HG03103 (cell line): Measurements from ENCODE around the gene PNPLA5.

Source experiments
- ATAC-seq: cut with Tn5 transposase; IDR thresholded peaks from one replicate; pipeline ENCODE4 v1.9.1; 2021; ENCODE audit warnings: low read depth; ENCODE audit not compliant: unreplicated experiment

The PNPLA5 gene

DNA sequence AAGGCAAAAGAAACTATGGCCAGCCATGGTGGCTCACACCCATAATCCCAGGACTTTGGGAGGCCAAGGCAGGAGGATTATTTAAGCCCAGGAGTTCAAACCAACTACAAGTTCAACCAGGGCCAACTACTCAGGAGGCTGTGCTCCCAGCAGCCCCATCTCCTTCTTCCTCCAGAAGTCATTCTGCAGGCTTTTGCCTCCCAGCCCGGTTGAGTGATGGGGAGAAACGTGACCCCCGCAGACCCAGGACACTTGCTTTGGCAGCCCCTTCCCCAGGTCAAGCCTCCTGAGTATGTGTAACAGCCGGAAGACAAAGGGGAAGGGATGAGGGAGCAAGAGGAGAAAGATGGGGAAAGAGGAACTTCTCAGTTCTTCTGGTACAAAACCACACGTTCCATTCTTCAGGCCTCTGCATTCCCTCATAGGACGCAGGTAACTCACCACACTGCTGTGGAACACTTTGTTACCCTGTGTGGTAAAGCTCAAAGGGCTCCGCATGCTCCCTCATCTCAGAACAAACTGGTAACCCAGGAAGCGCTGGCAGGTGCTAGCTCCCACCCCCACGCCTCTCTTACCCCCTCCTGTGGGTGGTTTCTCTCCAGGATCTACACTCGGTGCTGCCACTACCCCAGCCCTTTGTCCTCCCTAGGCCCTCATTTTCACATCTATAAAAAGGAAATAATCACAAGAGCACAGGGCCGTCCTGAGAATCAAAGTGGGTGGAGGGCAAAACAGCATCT, 33.5 kb downstream of the PNPLA5 start:
- ATAC-seq, result no peak

DNA sequence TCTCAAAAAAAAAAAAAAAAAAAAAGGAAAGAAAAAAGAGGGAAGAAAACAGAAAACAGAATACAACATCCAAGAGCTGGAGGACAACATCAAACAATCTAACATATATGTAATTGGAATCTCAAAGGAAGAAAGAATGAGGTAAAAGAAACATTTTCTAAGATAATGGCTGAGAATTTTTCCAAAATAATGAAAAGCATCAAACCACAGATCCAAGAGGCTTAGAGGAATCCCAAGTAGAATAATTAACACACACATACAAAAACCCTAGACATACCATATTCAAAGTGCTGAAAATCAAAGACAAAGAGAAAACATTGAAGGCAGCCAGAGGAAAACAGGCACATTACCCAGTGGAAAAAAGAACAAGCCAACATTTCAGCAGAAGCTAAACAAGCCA, 34.4 kb downstream of the PNPLA5 start:
- no peak for ATAC-seq

DNA sequence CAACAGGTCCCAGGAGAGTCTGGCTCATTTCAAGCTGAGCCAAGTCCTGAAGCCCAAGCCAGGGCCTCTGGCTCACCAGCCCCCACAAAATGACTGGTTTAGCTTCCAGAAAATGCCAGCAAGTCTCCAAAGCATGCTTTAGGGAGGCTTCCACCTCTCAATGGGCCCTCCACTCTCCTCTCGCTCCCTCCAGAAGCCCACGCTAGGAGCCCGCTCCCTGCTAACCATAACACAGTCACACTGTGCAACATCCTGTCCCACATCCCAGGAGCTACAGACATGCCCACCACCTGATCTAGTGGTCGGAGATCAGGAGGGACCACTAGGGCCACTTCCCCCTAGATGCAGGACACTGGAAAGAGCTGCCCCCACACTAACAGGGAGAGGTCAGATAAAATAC, 36.4 kb downstream of the PNPLA5 start:
- ATAC-seq, result no peak

DNA sequence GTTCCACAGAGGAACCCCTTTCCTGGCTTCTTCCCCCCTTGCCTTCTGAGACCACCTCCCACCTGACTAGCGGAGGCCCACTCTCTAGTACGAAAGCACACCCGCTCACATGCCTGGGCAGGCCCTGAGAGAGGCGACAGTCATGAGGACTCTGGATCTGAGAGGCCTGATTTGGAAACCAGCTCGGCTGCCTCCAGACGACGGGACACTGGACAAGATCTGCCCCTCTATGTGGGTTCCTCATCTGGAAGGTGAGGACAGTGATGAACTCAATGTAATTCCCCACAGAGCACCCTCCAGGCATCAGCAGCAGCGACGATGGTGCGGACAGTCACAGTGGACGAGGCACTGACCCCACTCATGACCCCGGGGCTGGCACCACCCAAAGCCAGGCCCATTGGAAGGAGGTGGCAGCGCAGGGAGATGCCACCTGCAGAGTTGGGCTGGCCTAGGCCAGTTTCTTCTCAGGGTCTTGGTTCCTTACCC, 37.0 kb downstream of the PNPLA5 start:
- no peak for ATAC-seq

DNA sequence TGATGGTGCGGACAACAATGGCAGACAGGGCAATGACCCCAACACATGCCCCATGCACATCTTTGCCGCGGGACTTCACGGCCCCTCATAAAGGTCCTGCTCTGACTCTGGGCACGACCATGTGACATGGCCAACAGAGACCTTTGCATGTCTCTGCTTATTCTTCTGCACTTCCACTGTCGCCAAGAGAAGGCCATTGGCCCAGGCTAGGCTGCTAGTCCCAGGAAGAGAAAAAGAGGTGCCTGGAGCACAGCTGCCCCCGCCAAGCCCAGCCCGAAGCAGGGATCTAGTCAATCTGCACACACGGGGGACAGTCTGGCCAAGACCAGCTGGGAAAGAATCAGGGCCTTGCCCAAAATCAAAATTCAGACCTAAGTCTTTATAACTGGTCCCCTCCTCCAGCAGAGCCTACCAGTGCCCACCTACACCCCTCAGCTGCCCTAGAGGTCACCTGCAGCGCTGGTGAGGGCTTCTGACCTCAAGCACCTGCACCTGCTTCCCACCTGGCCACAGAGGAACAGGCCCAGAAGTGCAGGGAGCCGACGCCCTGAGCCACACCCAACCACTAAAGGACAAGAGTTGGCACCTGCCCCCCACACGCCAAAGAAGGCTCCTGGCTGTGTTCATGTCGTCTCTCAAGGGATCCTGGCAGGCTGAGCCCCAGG, 37.6 kb downstream of the PNPLA5 start:
- no peak for ATAC-seq

DNA sequence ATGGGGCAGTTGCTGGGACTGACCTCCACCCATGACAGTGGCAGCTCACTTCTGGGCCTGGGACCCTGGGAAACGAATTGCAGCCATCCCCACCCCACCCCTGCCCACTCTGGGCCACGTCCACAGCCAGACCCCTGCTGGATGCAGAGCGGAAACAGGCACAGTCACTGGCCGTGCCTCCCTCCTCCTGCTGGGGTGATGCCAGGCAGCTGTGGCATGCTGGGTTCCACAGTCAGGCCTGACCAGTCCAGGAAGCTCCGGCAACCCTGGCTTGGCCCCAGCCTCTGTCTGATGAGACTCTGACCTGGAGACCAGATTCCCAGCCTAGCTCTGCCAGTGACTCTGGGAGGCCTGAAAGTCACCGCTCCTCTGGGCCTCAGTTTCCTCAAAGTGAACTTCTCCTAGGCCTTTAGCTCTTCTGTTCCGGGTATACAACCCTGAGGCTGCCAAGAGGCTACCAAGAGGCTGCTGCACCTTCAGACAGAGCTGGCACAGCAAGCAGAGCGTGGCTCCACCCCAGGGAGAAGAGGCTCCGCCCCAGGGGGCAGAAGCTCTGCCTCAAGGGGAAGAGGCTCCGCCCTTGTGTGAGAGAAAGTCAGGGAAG, 38.4 kb downstream of the PNPLA5 start:
- ATAC-seq, result no peak

DNA sequence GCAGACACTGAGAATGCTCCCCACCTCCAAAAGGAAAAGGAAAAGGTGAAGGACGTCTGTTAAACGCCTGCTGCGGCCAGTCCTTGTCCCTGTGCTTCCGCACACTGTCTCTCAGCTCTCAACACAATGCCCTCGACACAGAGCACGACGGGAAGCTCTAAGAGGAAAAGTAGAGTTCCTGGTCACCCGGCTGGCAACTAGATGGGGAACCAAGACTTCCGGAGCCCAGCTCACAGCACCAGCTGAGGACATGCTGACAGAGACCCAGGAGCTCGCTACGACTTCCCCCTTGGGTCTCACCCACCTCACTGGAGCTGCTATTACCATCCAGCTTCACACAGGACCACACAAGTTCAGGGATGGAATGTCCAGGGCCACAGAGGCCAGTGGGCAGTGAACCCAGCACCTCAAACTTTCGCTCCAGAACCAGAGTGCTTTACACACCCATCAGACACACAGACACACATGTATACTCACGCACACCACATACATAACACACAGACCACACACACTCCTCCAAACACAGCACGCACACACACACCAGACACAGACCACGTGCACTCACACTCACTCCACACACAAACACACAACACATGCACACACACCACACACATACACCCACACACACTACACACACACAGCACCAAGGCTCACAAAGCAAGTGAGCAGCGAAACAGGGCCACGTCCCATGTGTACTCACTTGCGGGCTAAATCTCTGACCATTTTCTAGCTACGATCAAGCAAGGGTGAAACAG, 39.1 kb downstream of the PNPLA5 start:
- no peak for ATAC-seq

DNA sequence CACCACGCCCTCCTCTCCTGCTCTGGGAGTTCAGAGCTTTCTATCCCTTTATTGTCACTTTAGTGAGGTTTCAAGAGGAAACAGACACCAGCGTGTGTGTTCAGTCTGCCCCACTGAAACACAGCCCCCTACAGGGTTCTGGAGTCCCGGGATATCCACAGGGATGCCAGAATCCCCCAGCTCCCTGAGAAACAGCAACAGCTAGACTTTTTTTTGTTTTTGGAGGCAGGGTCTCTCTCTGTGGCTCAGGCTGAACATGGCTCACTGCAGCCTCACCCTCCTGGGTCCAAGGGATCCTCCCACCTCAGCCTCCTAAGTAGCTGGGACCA, 39.9 kb downstream of the PNPLA5 start:
- ATAC-seq, result no peak

DNA sequence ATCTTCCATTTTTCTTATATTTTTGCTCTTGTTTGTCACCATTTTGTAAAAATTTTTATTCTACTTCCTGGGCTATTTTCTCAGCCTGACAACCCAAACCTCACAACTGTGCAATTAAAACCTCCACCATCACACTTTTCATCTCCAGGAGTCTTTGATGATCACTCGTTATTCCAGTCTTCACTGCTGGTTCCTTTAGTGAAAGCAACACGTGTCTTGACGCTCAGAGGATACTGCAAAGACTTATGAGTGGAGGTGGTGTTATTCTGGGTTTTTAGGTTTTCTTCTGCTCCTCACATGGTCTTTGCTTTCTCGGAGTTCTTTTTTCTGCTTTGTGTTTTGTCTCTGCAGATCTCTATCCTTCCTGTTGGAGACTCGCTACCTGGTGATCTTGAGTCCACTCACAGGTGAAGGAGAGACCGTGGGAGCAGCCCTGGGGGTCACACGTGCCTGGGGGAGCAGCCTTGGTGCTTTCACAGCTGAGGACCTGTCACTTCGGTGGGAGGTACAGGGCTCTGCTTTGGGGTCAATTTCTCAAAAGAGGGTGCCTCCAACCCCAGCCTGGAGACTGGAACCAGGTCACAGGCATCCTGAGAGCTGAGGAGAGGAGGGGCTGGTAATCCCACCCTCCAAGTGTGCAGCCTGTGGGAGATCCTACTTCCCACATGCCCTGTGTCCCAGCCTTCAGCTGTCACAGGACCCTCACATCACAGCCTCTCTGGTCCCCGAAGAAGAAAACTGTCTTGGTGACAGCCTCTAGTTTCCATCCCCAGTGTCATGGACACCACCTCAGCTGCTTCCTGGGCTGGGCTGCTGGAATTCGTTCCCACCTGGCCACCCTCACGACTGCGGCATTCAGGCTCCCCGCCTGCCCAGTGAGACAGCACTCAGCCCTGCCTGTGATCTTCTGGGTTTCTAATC, 40.5 kb downstream of the PNPLA5 start:
- no peak for ATAC-seq

DNA sequence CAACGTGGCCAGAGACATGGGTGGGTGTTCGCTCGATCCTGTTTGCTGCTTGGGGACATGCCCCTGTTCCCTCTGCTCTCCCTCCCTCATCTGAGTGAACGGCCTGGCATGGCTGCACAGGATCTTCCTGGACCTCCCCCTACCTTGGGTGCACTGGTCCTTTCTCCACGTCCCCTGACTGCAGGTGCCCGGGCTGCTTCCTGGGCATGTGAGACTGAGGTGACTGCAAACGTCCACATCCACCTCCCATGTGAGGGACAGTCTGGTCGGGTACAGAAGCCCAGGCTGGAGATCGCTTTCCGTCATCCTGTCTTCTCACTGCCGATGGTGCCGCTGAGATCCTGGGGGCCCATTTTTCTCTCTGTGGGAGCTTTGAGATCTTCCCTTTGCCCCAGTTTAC, 41.3 kb downstream of the PNPLA5 start:
- no peak for ATAC-seq

DNA sequence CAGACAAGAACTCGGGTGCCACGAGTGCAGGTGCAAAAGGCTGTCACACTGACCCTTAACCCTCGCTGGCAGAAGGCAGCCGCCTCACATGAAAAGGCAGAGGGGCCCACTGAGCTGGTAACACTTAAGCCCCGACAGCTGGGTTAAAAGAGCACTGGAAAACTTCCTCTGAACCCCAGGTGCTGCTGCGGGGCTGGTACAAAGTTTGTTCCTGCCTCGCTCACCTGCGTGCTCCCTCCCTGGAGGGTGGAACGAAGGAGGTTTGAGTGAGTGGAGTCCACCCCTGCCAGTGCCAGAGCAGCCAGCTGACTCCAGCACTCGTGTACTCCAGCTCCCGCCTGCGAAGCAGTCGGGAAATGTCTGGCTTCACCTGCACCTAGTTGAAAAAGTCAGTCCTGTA, 42.1 kb downstream of the PNPLA5 start:
- ATAC-seq, result no peak

DNA sequence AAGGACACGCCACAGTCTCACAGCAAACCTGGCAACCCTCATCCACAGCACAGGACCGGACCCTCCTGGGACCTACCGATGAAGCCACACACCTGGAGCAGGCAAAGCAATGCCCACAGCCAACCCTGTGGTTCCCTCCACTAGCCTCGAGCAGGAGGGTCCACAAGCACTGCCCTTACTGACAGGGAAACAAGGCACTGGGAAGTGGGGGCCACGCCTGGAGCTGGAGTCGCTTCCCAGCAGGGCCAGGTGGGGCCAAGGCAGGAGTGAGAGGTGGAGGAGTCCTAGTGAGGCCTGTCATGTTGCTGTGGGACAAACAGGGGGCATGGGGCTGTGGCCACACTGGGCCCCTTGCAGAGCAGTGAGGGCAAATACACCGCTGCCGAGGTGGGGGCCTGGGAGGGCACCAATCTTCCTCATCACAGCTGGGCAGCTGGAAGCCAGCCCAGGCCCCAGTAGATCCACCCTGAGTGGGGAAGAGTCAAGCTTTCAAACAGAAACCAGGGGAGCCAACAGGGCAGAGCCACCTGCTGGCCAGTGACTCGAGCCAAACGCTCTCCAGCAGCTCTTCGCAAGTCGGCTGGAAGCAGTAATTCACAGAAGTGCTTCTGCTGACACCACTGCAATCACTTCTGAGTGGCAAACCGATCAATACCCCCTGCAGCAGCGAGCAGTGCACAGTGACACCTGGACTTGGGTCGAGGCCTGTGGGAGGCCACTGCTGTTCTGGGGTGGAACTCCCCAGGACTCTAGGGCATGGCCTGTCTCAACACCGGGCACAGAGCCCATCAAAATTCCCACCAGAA, 43.2 kb downstream of the PNPLA5 start:
- no peak for ATAC-seq

DNA sequence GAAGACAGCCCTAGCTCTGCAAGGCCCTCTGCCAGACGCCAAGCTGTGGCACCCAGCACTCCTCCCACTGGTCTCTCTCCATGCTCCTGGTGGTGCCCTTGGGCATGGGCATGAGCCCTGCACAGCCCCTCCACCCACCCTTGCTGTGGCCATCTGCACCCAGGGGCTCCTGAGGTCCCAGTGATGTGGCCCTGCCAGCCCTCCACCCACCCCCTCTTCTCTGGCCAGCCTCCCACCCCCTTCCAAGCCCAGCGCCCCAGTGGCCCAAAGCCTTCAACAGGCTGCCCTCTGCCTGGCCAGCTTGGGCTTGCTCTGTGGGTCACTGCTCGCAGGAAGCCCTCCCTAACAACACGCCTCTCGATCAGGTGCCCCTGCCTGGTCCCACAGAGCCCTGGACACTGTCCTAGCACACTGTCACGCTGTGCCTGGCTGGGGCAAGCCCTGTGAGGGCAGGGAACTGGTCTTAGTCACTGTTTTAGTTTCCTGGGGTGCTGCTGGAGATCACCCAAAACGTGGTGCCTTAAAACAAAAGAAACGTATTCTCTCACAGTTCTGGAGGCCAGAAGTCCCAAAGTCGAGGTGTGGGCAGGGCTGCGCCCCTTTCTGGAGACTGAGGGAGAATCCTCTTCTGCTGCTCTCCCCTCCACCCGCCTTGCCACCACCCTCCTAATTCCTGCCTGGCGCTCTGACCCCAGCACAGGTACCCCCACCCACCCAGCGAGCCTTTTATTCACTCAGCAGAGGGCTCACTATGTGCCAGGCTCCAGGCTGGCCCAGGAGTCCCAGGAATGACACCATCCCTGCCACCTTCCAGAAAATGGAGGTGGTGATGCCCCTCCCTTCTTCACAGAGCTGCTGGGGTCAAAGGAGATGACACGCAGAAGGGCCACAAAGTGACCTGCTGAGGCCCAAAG, 44.2 kb downstream of the PNPLA5 start:
- no peak for ATAC-seq

DNA sequence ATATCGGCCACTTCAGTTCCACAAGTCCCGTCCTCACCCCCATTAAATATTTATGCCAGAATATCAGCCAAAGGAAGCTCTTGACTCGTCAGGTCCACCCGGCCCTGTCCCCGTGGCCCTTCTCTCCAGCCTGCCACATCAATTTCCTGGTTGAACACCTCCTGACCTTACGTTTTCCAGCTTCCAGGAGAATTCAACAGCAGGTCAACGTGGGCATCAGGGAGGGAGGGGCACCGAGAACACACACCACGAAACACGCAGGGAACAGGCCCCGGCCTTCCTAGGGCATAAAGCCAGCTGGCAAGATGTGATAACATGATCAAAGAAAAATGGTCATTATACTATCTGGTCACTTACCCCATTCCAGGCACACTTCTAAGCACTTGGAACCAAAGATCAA, 44.8 kb downstream of the PNPLA5 start:
- no peak for ATAC-seq

DNA sequence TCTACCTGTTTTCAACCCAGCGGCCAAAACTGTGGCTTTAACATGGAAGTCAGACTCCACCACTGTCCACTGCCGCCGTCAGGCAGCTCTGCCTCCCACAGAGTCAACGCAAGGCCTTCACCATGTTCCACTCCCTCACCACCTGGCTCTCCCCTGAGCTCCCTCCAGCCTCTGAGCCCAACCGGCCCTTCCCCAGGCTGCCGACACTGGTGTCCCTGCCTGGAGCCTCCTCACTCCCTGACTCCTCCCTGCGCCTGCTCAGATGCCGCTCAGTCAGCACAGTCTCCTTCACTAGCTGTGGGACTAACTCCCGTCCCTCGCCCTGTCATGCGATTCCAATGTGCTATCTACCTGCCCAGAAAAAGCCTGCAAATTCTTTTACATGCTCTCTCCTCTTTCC, 45.8 kb downstream of the PNPLA5 start:
- no peak for ATAC-seq

DNA sequence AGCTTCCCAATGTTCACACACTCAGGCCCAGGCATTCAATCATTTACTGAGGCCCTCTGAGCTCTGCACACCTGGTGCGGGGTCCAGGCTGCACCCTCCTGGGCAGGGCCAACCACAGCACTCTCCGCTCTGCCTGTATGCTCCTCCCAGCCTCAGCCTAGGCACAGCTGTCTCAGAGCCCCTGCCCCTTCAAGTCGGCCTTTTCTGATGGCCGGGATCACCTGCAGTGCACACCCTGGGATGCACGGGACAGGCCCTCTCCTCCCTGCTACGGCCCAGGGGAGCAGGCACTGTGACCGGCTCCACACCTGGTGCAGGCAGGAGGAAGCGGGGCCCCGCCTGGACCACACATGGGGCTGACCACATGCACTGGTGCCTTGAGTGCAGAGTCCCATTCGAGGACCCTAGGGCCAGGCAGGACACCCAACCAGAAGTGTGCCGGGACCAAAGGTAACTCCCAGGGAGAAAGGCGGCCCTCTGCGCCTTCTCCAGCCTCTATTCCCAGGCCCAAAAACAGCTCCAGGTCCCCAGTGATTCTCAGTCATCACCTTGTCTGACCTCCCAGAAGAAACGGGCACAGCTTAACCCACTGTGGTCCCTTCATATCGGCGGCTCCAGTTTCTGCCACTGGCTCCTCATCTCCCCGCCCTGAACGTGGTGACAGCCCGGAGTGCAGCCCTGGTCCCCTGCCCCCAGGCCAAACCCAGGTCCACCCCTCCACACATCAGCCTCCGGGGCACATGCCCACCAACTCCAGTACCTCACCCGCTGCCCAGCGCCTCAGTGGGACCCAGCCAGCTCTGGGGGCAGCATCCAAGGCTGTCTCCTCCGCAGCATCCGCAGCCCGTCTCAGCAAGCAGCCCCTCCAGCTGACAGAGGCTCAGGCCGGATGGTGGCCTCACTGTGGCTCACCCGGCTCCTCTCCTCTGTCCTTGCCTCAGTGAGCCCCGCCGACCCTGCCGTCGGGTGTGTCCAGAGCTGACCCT, 47.0 kb downstream of the PNPLA5 start:
- ATAC-seq, result no peak

DNA sequence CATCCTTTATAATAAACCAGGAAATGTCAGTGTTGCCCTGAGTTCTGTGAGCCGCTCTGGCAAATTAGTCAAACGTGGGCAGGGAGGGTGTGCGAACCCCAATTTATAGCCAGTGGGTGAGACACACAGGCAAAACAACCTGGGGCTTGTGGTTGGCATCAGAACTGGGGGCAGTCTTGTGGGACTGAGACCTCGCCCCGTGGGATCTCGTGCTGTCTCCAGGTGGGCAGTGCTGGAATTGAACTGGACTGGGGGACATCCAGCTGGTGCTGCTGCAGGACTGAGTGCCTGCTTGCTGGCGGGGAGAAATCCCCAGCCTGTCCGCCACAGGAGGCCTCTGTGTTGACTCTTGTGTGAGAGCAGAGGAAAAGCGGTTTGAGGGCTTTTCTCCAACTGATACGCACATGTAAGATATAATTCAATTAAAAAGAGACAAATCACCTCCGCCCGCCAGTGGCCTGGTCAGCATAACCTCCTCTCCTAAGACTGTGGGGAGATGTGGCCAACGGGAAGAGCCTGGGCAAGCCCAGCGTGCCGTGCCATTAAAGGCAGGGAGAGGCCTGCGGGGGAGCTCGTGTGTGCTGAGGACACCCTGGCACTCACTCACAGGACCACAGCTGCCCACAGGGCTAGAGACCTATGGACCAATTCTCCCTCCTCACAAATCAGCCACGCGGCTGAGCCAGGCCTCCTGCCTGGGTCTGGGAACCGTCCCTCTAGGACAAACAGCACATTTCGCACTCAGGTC, 47.9 kb downstream of the PNPLA5 start:
- ATAC-seq, result no peak
